ENCODE results near the gene LTBP1. TPM values are rescaled to one million over a fixed set of nuclear protein-coding genes. Genes with fewer than 3 reads are reported as not detected.
"Not testable (repeated sequence)": the region's sequence is repeated elsewhere in the genome, so short reads cannot be mapped to it uniquely, and the experiment has no call there.

The LTBP1 gene
- polyA plus RNA-seq, 4 donors = 62.8 to 133 (median 94.1) TPM

- DNase-seq (ENCODE audit: low read depth in 4 of 4, low spot score in 3 of 4) = no peak
Observed at GRCh38 chr2:33437297-33437696, 490.5 kb downstream of the LTBP1 start.

GRCh38 chr2:33437815-33438214, 491.1 kb downstream of the LTBP1 start:
- DNase-seq (ENCODE audit: low read depth in 4 of 4, low spot score in 3 of 4) = no peak

- DNase-seq (ENCODE audit: low read depth in 4 of 4, low spot score in 3 of 4) = no peak
Observed at GRCh38 chr2:33441235-33441810, 494.6 kb downstream of the LTBP1 start.

GRCh38 chr2:33442052-33442451, 495.3 kb downstream of the LTBP1 start:
- DNase-seq (ENCODE audit: low read depth in 4 of 4, low spot score in 3 of 4) = not testable (repeated sequence)

GRCh38 chr2:33442528-33443079, 495.9 kb downstream of the LTBP1 start:
- DNase-seq (ENCODE audit: low read depth in 4 of 4, low spot score in 3 of 4) = no peak

GRCh38 chr2:33443274-33443829, 496.6 kb downstream of the LTBP1 start:
- DNase-seq (ENCODE audit: low read depth in 4 of 4, low spot score in 3 of 4) = no peak

GRCh38 chr2:33444967-33445366, 498.2 kb downstream of the LTBP1 start:
- no peak for DNase-seq (ENCODE audit: low read depth in 4 of 4, low spot score in 3 of 4)

GRCh38 chr2:33448220-33448899, 501.6 kb downstream of the LTBP1 start:
- DNase-seq (ENCODE audit: low read depth in 4 of 4, low spot score in 3 of 4) = no peak

Data from left renal pelvis (tissue), 4 donors.